Immature natural killer cell (primary cell): ENCODE measurements around the gene BLID. TPM values are rescaled to one million over a fixed set of nuclear protein-coding genes. Genes with fewer than 3 reads are reported as not detected.

Source experiments
- DNase-seq, 3 donors: peaks; one replicate each; pipeline ENCODE4 v3.0.0; 2022; ENCODE audit warnings: mixed read lengths in 1 of 3
- H3K27ac Mint-ChIP-seq, 6 donors: one replicate each; pipeline ENCODE4 v1.8.0; 2020; ENCODE audit warnings: mixed read lengths in 6 of 6, mild to moderate bottlenecking in 5 of 6, inconsistent platforms in 4 of 6, moderate library complexity in 3 of 6
- H3K27me3 Mint-ChIP-seq, 3 donors: one replicate each; pipeline ENCODE4 v1.8.0; 2020 to 2021; ENCODE audit warnings: low read depth in 3 of 3, mild to moderate bottlenecking in 3 of 3, mixed read lengths in 3 of 3, moderate library complexity in 3 of 3, inconsistent platforms in 1 of 3
- H3K36me3 Mint-ChIP-seq, 3 donors: one replicate each; pipeline ENCODE4 v1.8.0; 2020; ENCODE audit warnings: mixed read lengths in 3 of 3, inconsistent platforms in 2 of 3, mild to moderate bottlenecking in 2 of 3
- H3K4me1 Mint-ChIP-seq, 2 donors: one replicate each; pipeline ENCODE4 v1.8.0; 2020; ENCODE audit warnings: inconsistent platforms in 2 of 2, mild to moderate bottlenecking in 2 of 2, mixed read lengths in 2 of 2, moderate library complexity in 1 of 2
- H3K4me3 Mint-ChIP-seq, 5 donors: one replicate each; pipeline ENCODE4 v1.8.0; 2020; ENCODE audit warnings: mild to moderate bottlenecking in 5 of 5, mixed read lengths in 5 of 5, inconsistent platforms in 3 of 5, moderate library complexity in 3 of 5
- H3K9me3 Mint-ChIP-seq, 6 donors: one replicate each; pipeline ENCODE4 v1.8.0; 2020; ENCODE audit warnings: mild to moderate bottlenecking in 6 of 6, mixed read lengths in 6 of 6, inconsistent platforms in 4 of 6, moderate library complexity in 3 of 6
- polyA plus RNA-seq, 3 donors: library from polyadenylated mRNA; unstranded; fragments of 300-500 nt; fragmentation: Illumina TruSeq; gene quantifications; one replicate each; pipeline ENCODE4 v1.2.3, GENCODE V29; 2021

BLID gene
- polyA plus RNA-seq, 3 donors from 2014 or later, result not detected

DNA sequence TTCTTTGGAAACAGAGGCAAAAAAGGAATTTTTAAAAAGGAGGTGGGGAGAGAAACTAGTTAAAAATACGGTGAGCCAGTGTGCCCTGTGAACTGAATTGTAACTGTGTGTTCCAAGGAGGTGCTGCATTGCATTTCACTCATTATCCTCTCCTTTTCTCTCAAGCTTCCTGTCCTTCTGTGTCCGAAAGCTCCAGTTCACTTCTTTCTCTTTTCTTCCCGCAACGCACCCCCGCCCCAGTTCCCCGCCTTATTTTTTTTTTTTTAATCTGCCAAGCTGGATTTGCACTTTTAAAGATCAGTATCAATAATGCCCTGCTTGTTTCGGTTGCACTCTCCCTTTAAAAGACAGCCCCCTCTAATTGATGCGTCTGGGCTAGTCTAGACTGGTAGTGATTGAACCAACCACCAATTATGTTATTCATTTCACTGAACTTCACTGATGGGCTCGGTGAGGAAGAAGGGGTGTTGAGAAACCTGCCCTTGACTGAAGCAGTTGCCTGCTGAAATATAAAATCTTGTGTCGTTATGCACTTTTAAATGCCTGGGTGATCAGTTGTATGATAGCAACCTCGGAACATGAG, 18.5 kb downstream of the BLID start:
- no peak overlapping the region for H3K27ac Mint-ChIP-seq

DNA sequence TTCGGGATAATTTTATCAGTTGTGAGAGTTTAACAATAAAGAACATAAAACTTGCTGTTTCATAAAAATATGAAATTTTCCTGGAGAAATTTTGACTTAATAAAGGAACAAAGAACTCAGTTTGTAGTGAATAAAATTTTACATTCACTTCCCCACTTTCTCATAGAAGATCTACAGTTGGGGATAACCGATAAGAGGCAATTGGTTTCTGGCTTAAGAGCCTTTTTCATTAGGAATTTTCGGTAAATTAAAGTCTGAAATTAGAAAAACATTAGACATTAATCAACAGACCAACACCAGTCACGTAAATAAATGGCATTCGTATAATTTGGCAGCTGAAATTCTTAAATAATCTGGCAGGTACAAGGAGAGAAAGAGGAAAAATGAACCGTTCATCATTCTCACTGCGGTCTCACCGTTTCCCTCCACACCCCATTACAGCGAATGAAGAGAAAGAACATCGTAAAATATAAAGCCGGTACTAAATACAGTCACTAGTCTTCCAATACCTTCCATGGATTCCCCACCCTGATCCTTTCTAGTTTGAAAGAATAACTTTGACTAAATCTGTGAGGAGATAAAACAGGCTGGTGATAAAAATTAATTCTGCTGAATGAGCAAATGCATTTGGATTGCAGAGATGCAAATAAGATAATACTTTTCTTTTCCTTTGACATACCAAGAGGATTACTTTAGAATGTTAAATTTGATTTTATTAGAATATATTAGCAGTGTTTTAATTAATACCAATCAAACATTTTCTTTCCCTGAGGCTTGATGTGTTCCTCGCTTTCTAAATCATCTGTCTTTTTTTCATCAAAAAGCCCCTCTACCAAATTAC, 19.5 kb downstream of the BLID start:
- Mint-ChIP-seq H3K9me3 (peaks cover 0 to 4% (median 0%) of the 10 kb centered on the region in 6 donors), H3K27ac (no peak overlapping the region), H3K4me3 (no peak overlapping the region), H3K4me1 (peaks cover 0 to 8% of the 10 kb centered on the region in 2 donors), H3K27me3 (peaks cover 5 to 19% (median 11%) of the 10 kb centered on the region in 3 donors), H3K36me3 (no peaks in the 10 kb centered on the region)
- no peak for DNase-seq

More for the DNA sequence above, 18.5 kb downstream of the BLID start:
- Mint-ChIP-seq H3K4me3 (no peak overlapping the region), H3K9me3 (peaks cover 0 to 4% (median 0%) of the 10 kb centered on the region in 6 donors), H3K4me1 (peaks cover 0 to 8% of the 10 kb centered on the region in 2 donors), H3K36me3 (no peaks in the 10 kb centered on the region), H3K27me3 (peaks cover 5 to 12% (median 8%) of the 10 kb centered on the region in 3 donors)
- DNase-seq, result no peak

DNA sequence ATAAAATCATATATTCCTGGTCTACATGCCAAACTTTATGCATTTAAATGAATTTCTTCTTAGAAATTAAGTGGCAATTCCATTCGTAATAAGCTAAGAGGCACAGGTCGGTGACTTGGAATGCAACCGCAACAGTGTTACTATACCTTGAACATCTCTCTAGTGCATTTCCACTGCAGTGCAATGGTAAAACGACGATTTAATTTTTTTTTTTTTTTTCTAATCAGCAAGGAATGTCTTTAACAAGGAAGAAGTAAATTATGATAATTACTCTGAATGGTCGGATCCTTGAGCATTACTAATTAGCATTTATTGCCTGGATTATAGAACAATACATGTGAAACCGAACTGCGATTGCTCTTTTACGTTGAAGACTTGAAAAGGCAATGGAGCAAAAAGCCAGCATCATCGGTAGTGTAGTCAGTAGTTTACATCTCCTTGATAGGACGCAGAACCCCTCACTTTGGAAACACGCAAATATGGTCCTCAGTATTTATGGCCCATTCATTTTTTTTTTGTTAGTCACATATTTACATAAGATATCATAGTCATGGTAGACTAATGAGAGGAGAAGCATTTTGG, 20.2 kb downstream of the BLID start:
- H3K27me3 Mint-ChIP-seq, result peaks cover under 1 to 18% (median 11%) of the 10 kb centered on the region in 3 donors

DNA sequence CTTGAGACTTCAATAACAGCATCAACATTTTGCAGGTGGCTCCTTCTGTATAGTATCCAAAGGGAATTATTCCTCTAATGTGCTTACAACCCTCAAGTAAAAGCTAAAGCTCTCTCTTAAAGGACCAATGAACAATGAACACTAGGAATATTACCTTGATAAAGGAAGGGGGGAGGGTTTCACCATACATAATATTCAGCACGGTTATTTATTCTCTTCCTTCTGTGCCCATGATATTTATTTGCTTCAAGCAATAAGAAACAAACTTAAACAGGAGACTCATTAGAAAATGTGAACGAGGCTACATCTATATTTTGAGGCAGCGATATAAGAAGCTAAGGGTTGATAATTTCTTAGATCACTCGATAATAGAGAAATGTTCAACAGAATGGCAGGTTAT, 21.2 kb downstream of the BLID start:
- Mint-ChIP-seq H3K9me3 (peaks cover 0 to 3% (median 0%) of the 10 kb centered on the region in 6 donors), H3K4me1 (no peaks in the 10 kb centered on the region), H3K27me3 (peaks cover 0 to 16% (median 11%) of the 10 kb centered on the region in 3 donors)

More for the DNA sequence above, 20.2 kb downstream of the BLID start:
- Mint-ChIP-seq H3K4me1 (peaks cover 0 to 2% of the 10 kb centered on the region in 2 donors), H3K36me3 (no peaks in the 10 kb centered on the region), H3K4me3 (no peak overlapping the region), H3K9me3 (peaks cover 0 to 4% (median 0%) of the 10 kb centered on the region in 6 donors), H3K27ac (no peak overlapping the region)
- no peak for DNase-seq

DNA sequence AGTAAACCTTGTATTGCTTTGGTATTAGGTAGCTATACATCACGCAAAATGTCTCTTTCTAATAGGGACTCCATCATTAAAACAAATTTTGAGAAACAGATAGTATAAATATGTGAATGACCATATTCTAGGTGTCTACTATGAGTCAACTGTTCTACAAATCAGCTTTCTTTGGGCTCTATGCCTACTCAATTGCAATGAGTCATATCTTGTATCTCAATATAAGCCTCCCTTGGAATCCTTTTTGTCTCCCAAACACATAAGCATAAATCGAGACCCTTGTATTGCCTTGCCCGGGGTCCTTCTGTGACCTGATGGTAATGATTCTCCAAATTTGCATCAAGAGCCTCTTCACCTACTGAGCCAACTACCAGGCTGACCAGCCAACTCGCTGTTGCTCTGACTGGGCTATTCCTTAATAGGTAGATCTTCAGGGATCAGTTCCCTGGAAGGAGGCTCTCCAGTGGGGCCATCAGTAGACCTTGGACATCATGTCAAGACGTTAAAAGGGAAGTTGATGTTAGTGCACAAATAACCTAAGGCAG, 22.2 kb downstream of the BLID start:
- Mint-ChIP-seq H3K9me3 (peaks cover 0 to 2% (median 0%) of the 10 kb centered on the region in 6 donors), H3K4me3 (no peak overlapping the region), H3K27ac (no peak overlapping the region), H3K4me1 (no peaks in the 10 kb centered on the region), H3K36me3 (no peaks in the 10 kb centered on the region), H3K27me3 (peaks cover 0 to 15% (median 11%) of the 10 kb centered on the region in 3 donors)
- no peak for DNase-seq

More for the DNA sequence above, 21.2 kb downstream of the BLID start:
- Mint-ChIP-seq H3K36me3 (no peaks in the 10 kb centered on the region), H3K27ac (no peak overlapping the region), H3K4me3 (no peak overlapping the region)
- no peak for DNase-seq

DNA sequence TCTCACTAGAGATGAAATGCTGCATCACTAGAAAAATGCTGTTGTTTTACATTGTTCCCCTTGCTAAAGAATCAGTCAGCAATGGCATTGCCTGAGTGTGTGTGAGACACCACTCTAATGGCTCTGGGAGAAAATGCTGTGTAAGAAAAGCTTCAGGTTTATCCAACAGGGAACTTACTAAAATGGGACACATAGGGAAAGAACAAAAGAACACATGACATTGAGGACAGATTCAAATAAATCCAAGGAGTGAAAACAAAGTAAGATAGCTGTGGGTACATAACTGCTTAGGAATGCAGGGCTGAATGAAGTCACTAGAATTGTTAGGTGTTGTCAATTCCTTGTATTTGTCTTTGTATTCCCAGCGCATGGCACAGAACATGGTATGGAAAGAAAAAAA, 24.2 kb downstream of the BLID start:
- no peak overlapping the region for H3K4me3 Mint-ChIP-seq

DNA sequence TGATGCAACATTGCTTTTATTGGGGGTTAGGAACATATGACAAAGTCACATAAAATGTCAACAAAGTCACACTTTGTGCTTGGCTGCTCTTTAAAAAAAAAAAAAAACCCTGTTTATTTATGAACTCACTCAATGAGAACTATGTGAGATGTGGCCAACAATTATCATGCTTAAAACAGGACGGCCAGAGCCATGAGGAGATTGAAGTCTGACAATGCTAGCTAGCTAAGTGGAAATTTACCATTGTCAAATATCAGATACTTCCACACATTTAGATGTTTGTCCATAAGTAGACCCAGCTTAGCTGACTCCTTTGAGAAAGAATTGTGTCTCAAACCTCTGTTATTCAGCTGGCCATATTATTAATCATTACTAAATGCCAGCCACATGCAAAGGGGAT, 26.9 kb downstream of the BLID start:
- H3K36me3 Mint-ChIP-seq, result no peaks in the 10 kb centered on the region
- H3K27me3 Mint-ChIP-seq, result peaks cover 2 to 15% (median 4%) of the 10 kb centered on the region in 3 donors
- DNase-seq, result no peak
- H3K9me3 Mint-ChIP-seq, result peaks cover 0 to 4% (median 0%) of the 10 kb centered on the region in 6 donors
- no peak overlapping the region for H3K4me3 Mint-ChIP-seq
- H3K4me1 Mint-ChIP-seq, result no peaks in the 10 kb centered on the region
- no peak overlapping the region for H3K27ac Mint-ChIP-seq

More for the DNA sequence above, 24.2 kb downstream of the BLID start:
- Mint-ChIP-seq H3K27ac (no peak overlapping the region), H3K36me3 (no peaks in the 10 kb centered on the region), H3K4me1 (no peaks in the 10 kb centered on the region), H3K27me3 (peaks cover 2 to 12% (median 8%) of the 10 kb centered on the region in 3 donors), H3K9me3 (peaks cover 0 to 6% (median 0%) of the 10 kb centered on the region in 6 donors)
- no peak for DNase-seq

DNA sequence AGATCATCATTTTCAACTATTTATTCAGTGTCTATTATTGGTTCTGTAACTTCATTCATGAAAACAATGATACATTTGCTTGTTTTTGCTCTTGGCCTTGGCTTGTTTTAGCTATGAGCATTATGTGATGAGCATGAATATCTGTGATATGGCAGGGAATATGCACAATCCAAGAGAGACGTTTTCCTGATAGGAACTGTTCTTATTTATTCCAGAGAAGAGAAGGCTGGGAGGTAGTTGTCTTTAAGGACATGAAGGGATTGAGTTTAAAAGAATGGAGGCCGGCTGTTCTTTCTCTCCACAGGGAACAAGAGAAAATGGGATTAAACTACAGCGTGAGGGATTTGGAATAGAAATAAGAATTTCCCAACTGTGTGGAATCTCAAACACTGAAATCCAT, 30.3 kb downstream of the BLID start:
- peaks cover 2 to 5% (median 2%) of the 10 kb centered on the region in 3 donors for H3K27me3 Mint-ChIP-seq
- no peak overlapping the region for H3K4me3 Mint-ChIP-seq
- no peaks in the 10 kb centered on the region for H3K36me3 Mint-ChIP-seq
- DNase-seq, result no peak
- peaks cover 0 to 4% (median 0%) of the 10 kb centered on the region in 6 donors for H3K9me3 Mint-ChIP-seq
- H3K4me1 Mint-ChIP-seq, result no peaks in the 10 kb centered on the region
- no peak overlapping the region for H3K27ac Mint-ChIP-seq

DNA sequence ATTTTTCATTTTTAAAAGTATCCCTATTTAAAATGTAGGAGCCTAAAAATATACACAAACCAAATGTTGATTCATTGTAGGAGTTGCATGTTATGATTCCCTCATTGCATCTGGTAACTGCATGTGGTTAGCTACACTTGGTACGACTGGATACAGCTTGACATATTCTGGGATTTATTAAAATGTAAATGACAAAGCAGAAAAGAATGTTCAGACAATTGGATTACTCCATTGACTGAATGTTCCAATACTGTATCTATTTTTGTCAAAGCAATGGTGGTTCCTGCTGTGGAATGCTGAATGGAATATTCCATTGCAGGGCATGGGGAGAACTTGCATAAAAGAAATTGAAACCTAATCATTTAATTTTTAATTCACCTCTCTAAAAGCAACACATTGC, 30.8 kb downstream of the BLID start:
- Mint-ChIP-seq H3K4me3 (no peak overlapping the region), H3K36me3 (no peaks in the 10 kb centered on the region), H3K4me1 (no peaks in the 10 kb centered on the region), H3K27me3 (peaks cover 2 to 5% (median 5%) of the 10 kb centered on the region in 3 donors), H3K9me3 (peaks cover 0 to 4% (median 0%) of the 10 kb centered on the region in 6 donors), H3K27ac (no peak overlapping the region)
- DNase-seq, result no peak

DNA sequence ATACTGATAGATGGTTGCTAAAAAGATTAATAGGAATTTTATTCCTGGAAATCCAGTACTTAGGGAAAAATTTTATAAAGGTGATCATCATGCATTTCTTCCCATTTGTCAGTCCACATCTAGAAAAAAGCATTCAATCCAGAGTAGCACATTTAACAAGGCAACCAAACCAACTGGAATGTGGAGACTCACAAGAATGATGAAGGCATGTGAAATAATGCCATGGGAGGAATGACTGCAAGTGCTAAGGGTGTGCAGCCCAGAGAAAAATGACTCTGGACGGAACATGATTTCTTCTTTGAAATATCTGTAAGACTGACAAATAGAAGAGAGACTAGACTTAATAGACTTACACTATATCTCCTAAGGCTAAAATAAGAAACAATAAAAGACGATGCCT, 33.8 kb downstream of the BLID start:
- no peaks in the 10 kb centered on the region for H3K9me3 Mint-ChIP-seq
- H3K4me3 Mint-ChIP-seq, result no peak overlapping the region
- H3K27ac Mint-ChIP-seq, result no peak overlapping the region

DNA sequence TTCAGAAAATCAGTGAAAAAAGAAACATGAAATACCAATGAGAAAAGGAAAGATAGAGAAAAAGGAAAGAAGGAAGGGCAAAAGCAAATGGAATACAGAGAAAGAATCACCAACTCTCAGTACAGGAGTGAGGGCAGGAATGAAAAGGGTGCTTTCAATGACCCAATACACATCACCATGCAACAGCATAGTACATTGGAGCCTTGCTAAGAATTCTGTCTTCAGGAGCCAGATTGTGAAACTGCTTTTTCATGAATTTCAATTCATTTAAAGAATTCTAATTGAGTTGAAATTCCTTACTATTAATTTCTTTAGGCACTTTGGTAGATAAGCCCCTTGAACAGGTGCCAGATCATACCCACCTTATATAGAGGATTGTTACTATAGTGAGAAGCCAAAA, 34.9 kb downstream of the BLID start:
- H3K4me3 Mint-ChIP-seq, result no peak overlapping the region
- no peak overlapping the region for H3K27ac Mint-ChIP-seq
- no peaks in the 10 kb centered on the region for H3K36me3 Mint-ChIP-seq
- no peak for DNase-seq
- no peaks in the 10 kb centered on the region for H3K9me3 Mint-ChIP-seq
- H3K27me3 Mint-ChIP-seq, result peaks cover 0 to 7% (median 6%) of the 10 kb centered on the region in 3 donors
- no peaks in the 10 kb centered on the region for H3K4me1 Mint-ChIP-seq

More for the DNA sequence above, 33.8 kb downstream of the BLID start:
- Mint-ChIP-seq H3K27me3 (peaks cover 0 to 9% (median 8%) of the 10 kb centered on the region in 3 donors), H3K36me3 (no peaks in the 10 kb centered on the region), H3K4me1 (no peaks in the 10 kb centered on the region)
- DNase-seq, result no peak

DNA sequence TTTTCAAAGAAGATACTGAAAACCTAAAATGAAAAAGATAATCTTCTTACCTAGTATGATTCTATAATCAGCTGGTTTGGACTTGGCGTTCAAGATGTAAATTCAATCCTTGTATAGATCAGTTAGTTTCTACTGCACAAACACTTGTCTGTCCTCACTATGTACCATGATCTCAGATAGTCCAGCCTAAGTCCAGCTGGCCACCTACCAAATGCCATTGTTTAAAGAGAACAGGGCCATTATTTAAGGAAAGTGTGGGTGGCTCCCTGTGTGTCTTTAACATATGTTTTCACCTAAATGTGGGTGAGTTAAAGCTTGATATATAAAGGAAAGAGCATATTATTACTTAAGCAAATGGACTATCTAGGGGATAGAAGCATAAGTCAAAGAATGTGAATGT, 38.6 kb downstream of the BLID start:
- H3K36me3 Mint-ChIP-seq, result no peaks in the 10 kb centered on the region
- H3K4me1 Mint-ChIP-seq, result no peaks in the 10 kb centered on the region
- no peak overlapping the region for H3K27ac Mint-ChIP-seq
- H3K27me3 Mint-ChIP-seq, result peaks cover 0 to 6% (median 4%) of the 10 kb centered on the region in 3 donors
- H3K9me3 Mint-ChIP-seq, result no peaks in the 10 kb centered on the region
- DNase-seq, result no peak
- H3K4me3 Mint-ChIP-seq, result no peak overlapping the region

DNA sequence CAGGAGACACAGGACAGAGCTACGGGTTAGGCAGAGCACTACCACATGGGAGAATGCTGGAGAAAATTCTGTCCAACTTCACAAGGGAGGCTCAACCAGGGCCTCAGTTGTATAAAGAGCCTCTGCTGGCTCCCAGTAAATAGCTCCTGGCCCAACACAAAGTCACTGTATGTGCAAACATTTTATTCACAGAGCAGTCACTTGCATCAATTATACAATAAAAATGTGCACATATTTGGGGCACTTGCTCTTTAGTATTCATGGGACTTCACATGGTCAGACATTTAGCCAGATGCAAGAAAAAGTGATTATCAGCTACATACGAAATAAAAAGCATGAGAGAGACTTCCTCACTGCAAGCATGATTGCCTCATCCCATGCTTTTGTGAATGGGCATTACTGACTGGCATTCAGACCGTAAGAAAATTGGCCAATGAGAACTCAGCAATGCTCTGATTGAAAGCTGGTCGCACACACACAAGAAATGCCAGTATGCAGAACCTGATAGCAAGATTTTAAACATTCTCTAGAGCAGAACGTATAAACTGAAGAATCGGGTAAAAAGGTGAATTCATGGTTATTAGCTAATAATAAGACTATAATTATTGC, 39.4 kb downstream of the BLID start:
- H3K27me3 Mint-ChIP-seq, result peaks cover 0 to 6% (median 4%) of the 10 kb centered on the region in 3 donors
- DNase-seq, result no peak
- no peaks in the 10 kb centered on the region for H3K4me1 Mint-ChIP-seq
- H3K27ac Mint-ChIP-seq, result no peak overlapping the region
- H3K36me3 Mint-ChIP-seq, result no peaks in the 10 kb centered on the region
- no peaks in the 10 kb centered on the region for H3K9me3 Mint-ChIP-seq
- no peak overlapping the region for H3K4me3 Mint-ChIP-seq
